ENCODE measurements around the gene TRIM10. TPM values are rescaled to one million over a fixed set of nuclear protein-coding genes. Genes with fewer than 3 reads are reported as not detected.
A peak's percentile ranks its signal among the peaks of the same experiment; 100 is the strongest.

Gene TRIM10
- total and polyA plus RNA-seq, 11 donors, result not detected

DNA sequence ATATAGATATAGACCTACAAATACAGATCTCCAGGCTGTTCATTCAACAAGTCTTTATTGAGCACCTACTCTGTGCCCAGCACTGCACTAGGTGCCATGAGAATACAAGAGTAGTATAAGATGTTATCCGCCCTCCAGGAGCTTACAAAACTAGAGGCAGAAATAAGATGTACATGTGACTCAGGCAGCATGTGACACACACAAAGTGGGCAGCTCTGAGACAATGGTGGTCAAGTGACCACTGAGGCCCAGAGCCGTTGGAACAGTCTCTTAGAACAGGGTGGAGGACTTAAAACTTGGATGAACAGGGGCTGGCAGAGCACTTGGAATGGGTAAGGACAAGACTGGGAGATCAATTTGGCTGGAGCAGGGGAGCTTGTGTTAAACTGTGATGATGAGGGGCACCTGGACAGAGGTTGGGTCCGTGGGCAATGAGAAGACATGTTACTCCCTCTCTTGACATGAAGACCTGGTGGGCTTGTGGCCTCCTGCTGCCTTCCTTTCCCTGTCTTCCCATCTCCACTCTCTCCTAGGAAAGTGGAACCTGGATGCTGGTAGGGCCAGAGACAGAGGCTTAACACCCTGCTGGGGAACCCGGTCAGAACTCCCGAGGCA lies 23.5 kb upstream of the TRIM10 start:
- intact Hi-C loops (cut with DNase I), result no loop called here
- Histone ChIP-seq H3K9me3 (peaks cover 0 to 9% (median 5%) of the 10 kb centered on the region in 12 donors), H3K27me3 (peaks cover 0 to 4% (median 0%) of the 10 kb centered on the region in 9 donors), H3K36me3 (peaks cover 0 to 49% (median 43%) of the 10 kb centered on the region in 9 donors), H3K4me3 (no peak overlapping the region), H3K27ac (no peak overlapping the region), H3K4me1 (no peaks in the 10 kb centered on the region)
- 70 to 94% (median 91%) methylated on average over 5 of the region's 5 CpGs for WGBS, 4 donors
- TF ChIP-seq POLR2A (IDR thresholded peaks at IDR 0.05), result no peak
- TF ChIP-seq CTCF (IDR thresholded peaks at IDR 0.05), result no peak
- DNase-seq, result no peak
- peak in 1 of 4 donors; percentile 14 for ATAC-seq

- Histone ChIP-seq H3K27ac (no peak overlapping the region), H3K4me3 (no peak overlapping the region), H3K36me3 (peaks cover 0 to 10% (median 3%) of the 10 kb centered on the region in 9 donors), H3K4me1 (no peaks in the 10 kb centered on the region), H3K27me3 (peaks cover 0 to 38% (median 4%) of the 10 kb centered on the region in 9 donors), H3K9me3 (peaks cover 0 to 15% (median 7%) of the 10 kb centered on the region in 12 donors)
- ATAC-seq (no peak), DNase-seq (no peak)
- TF ChIP-seq CTCF (IDR thresholded peaks at IDR 0.05) (no peak), POLR2A (IDR thresholded peaks at IDR 0.05) (no peak)
- 85 to 95% (median 92%) methylated on average over 1 of the region's 1 CpG for WGBS, 4 donors
- intact Hi-C loops (cut with DNase I), result no loop called here
Measured at GRCh38 chr6:30180145-30180544, 19.1 kb upstream of the TRIM10 start.

DNA sequence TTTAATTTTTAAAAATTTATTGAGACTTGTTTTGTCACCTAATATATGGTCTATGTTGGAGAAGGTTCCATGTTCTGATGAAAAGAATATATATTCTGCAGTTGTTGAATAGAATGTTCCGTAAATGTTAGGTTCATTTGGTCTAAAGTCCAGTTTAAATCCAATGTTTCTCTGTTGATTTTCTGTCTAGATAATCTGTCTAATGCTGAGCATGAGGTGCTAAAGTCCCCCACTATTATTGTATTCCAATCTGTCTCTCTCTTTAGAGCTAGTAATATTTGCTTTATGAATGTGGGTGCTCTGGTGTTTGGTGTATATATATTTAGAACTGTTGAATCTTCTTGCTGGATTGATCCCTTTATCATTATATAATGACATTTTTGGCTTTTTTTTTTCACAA lies 17.8 kb upstream of the TRIM10 start:
- no peaks in the 10 kb centered on the region for H3K4me1 ChIP-seq
- H3K27ac ChIP-seq, result no peak overlapping the region
- DNase-seq, result no peak
- H3K9me3 ChIP-seq, result peaks cover 0 to 15% (median 7%) of the 10 kb centered on the region in 12 donors
- 0 to 94% (median 45%) methylated on average over 1 of the region's 1 CpG for WGBS, 4 donors
- ATAC-seq, result no peak
- H3K27me3 ChIP-seq, result peaks cover 0 to 51% (median 4%) of the 10 kb centered on the region in 9 donors
- H3K4me3 ChIP-seq, result no peak overlapping the region
- no peak for TF ChIP-seq CTCF (IDR thresholded peaks at IDR 0.05)
- no peak for TF ChIP-seq POLR2A (IDR thresholded peaks at IDR 0.05)
- intact Hi-C loops (cut with DNase I), result no loop called here
- H3K36me3 ChIP-seq, result no peaks in the 10 kb centered on the region

DNA sequence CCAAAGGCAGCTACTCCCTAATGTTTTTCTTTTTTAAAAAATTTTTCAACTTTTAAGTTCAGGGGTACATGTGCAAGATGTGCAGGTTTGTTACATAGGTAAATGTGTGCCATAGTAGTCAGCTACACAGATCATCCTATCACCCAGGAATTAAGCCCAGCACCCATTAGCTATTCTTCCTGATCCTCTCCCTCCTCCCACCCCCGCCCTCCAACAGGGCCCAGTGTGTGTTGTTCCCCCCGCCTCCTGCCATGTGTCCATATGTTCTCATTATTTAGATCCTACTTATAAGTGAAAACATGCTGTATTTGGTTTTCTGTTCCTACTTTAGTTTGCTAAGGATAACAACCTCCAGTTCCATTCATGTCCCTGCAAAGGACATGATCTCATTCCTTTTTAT lies 14.8 kb upstream of the TRIM10 start:
- Histone ChIP-seq H3K36me3 (no peaks in the 10 kb centered on the region), H3K4me1 (peaks cover 0 to 9% (median 0%) of the 10 kb centered on the region in 12 donors), H3K27me3 (peaks cover 11 to 82% (median 31%) of the 10 kb centered on the region in 9 donors), H3K27ac (no peak overlapping the region), H3K4me3 (no peak overlapping the region), H3K9me3 (peaks cover 0 to 15% (median 7%) of the 10 kb centered on the region in 12 donors)
- WGBS, 4 donors, result 73 to 85% (median 76%) methylated on average over 2 of the region's 2 CpGs
- intact Hi-C loops (cut with DNase I), result no loop called here
- DNase-seq, result no peak
- TF ChIP-seq POLR2A (IDR thresholded peaks at IDR 0.05) (no peak), CTCF (IDR thresholded peaks at IDR 0.05) (no peak)
- no peak for ATAC-seq
